Measurements from ENCODE around the gene MAST4. TPM values are rescaled to one million over a fixed set of nuclear protein-coding genes. Genes with fewer than 3 reads are reported as not detected.
A peak's percentile ranks its signal among the peaks of the same experiment; 100 is the strongest.

Gene MAST4
- 5.8 and 6.8 TPM in 2 replicates for total RNA-seq (2012; rRNA removed)
- polyA plus RNA-seq (2012; rRNA removed), result 4.8 and 5.1 TPM in 2 replicates
- 4.0 and 4.5 TPM in 2 replicates for polyA plus RNA-seq (2012; cell fraction: cytosol; rRNA removed)
- polyA plus RNA-seq (2012; cell fraction: nucleus; rRNA removed; ENCODE audit: low replicate concordance), result 10.3 and 12.9 TPM in 2 replicates
- Bru-seq, nascent RNA, result percentile 56 among the genes with signal in this experiment
- percentile 40 among the genes with signal in this experiment for BruChase-seq, experiment 1, labeled RNA remaining after a 6-hour chase
- percentile 43 among the genes with signal in this experiment for BruChase-seq, experiment 2, labeled RNA remaining after a 2-hour chase
- long read RNA-seq, partial matches to known transcripts, result 2 of 21 reads
- long read RNA-seq, other reads (novel, unspliced or antisense), result 19 of 21 reads

DNA sequence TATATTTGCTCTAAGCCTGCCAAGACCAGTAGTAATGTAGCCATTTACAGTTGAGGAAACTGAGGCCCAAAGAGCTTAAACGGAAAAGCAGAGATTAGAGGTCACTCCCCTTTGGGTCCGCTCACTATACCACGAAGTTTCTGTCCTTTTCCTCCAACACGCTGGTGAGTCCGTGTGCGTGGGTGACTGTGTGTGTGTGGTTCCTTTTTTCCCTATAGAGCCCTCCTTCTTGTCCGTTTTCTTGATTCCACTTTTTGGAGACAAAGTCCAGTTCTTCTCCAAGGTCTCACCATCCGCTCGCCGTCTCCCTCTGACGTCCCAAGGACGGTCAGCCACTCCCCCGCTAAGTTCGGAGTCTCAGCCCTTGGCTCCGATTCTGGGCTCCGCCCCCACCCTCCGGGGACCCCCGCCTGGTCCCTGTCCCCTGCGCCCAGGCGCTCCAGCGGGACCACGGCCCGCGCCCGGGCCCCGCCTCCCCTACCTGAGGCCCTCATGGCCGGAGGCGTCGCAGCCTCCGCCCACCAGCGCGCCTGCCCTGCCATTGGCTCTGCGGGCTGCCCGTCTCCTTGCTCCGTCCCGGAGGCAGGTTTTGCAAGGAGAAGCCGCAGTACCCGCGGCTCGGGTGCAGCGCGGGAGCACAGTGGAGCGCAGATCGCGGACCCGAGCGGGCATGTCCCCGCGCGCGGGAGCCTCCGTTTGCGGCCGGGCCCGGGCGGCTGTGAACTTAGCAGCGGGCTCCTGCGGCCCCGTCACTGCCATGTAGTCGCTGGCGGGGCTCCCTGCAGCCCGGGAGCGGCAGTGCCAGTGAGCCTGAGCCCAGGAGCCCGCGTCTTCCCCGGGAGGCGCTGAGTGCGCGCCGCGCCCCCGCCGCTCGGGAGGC, at the start of gene MAST4:
Gene MAST4, plus strand, starts transcription at position 638 of the 880 bp plus-strand sequence. CDS start 263 bp downstream, outside the sequence.
- Histone ChIP-seq H2AFZ (replicated peaks; ENCODE audit: low read length, poor library complexity) (peak within 1 kb of the TSS; percentile 91), H3K56ac (ENCODE audit: extremely low read depth, insufficient read depth, low read length) (no peak within 1 kb of the TSS), H3K36me3 (ENCODE audit: control insufficient read depth, insufficient read depth, low read length) (no peaks in the 10 kb centered on the region), H3K79me1 (ENCODE audit: low read depth in 1 of 2, low read length in 2 of 2) (no peaks in the 10 kb centered on the region), H3K4me3 (ENCODE audit: insufficient read depth, low read depth, low read length) (peak within 1 kb of the TSS; percentile 47), H3K27ac (ENCODE audit: insufficient read depth, low read length) (no peak within 1 kb of the TSS), H2BK20ac (ENCODE audit: low read depth, low read length) (no peak within 1 kb of the TSS), H2BK15ac (ENCODE audit: low read depth, low read length) (no peak within 1 kb of the TSS), H3K9ac (ENCODE audit: low read depth, low read length) (no peak within 1 kb of the TSS), H3K27me3 (ENCODE audit: control insufficient read depth, insufficient read depth, low read length) (peaks cover 31% of the 10 kb centered on the region), H2AK5ac (ENCODE audit: low read depth, low read length) (no peak within 1 kb of the TSS), H4K91ac (ENCODE audit: insufficient read depth, low read depth, low read length) (no peak within 1 kb of the TSS), H4K5ac (ENCODE audit: low read depth, low read length) (no peak within 1 kb of the TSS), H3K23ac (ENCODE audit: low read depth, low read length) (no peak within 1 kb of the TSS; the same call in 1 of the 2 replicates), H2BK120ac (ENCODE audit: low read depth, low read length) (no peak within 1 kb of the TSS), H3K4me1 (ENCODE audit: control insufficient read depth, insufficient read depth, low read length) (no peaks in the 10 kb centered on the region; the same call in 1 of the 2 replicates), H3K4ac (ENCODE audit: low read depth, low read length) (no peak within 1 kb of the TSS), H3K14ac (replicated peaks; ENCODE audit: low read depth, low read length) (no peak within 1 kb of the TSS), H2BK5ac (ENCODE audit: low read depth, low read length, poor library complexity, severe bottlenecking) (no peak within 1 kb of the TSS), H3K9me3 (ENCODE audit: control insufficient read depth, insufficient read depth, low read length) (no peaks in the 10 kb centered on the region), H4K20me1 (ENCODE audit: insufficient read depth, low read length) (no peaks in the 10 kb centered on the region), H4K8ac (ENCODE audit: low read depth in 2 of 2, low read length in 2 of 2) (no peak within 1 kb of the TSS), H3K9me1 (ENCODE audit: insufficient read depth, low read length) (no peaks in the 10 kb centered on the region), H2AK9ac (replicated peaks; ENCODE audit: low read depth, low read length, poor library complexity) (peak within 1 kb of the TSS; percentile 35), H3K4me2 (ENCODE audit: low read depth, low read length) (peak within 1 kb of the TSS; percentile 80), H3K18ac (ENCODE audit: low read depth, low read length) (no peak within 1 kb of the TSS)
- ChIA-PET POLR2A (ENCODE audit: unreplicated experiment) (no interaction called here), CTCF (no interaction called here)
- WGBS, 2 experiments (ENCODE audit: extremely low coverage in 2 of 2, insufficient read length in 1 of 2), result 2% methylated on average over 29 of the region's 74 CpGs; no CpG with 5 or more reads in 1 of the 2 experiments
- dilution Hi-C loops (cut with HindIII; ENCODE audit: low sequenced_read_pairs, unreplicated experiment) (no loop called here), in situ Hi-C loops (cut with MboI; ENCODE audit: low sequenced_read_pairs) (no loop called here), intact Hi-C loops (cut with micrococcal nuclease) (no loop called here)
- TF ChIP-seq NFE2L2 (IDR thresholded peaks at IDR 0.05; ENCODE audit: low read depth, low read length) (no peak), BHLHE40 (IDR thresholded peaks at IDR 0.05; ENCODE audit: low read depth, low read length) (no peak), RCOR1 (IDR thresholded peaks at IDR 0.05; ENCODE audit: insufficient replicate concordance, low read length) (no peak), POLR2A (IDR thresholded peaks at IDR 0.05; ENCODE audit: low read depth, low read length) (no peak), RAD21 (IDR thresholded peaks at IDR 0.05; ENCODE audit: low read length) (no peak), MAZ (IDR thresholded peaks at IDR 0.05; ENCODE audit: borderline replicate concordance, low read depth, low read length) (no peak), ELK1 (IDR thresholded peaks at IDR 0.05; ENCODE audit: borderline replicate concordance, low read depth, low read length) (no peak), MXI1 (IDR thresholded peaks at IDR 0.05; ENCODE audit: borderline replicate concordance, low read depth, low read length) (no peak), CEBPB (IDR thresholded peaks at IDR 0.05; ENCODE audit: low read depth, low read length) (no peak), CHD1 (IDR thresholded peaks at IDR 0.05; ENCODE audit: low read depth, low read length) (no peak), FOS (IDR thresholded peaks at IDR 0.05; ENCODE audit: low read depth, low read length) (no peak)
- TF ChIP-seq, protein P1, sequence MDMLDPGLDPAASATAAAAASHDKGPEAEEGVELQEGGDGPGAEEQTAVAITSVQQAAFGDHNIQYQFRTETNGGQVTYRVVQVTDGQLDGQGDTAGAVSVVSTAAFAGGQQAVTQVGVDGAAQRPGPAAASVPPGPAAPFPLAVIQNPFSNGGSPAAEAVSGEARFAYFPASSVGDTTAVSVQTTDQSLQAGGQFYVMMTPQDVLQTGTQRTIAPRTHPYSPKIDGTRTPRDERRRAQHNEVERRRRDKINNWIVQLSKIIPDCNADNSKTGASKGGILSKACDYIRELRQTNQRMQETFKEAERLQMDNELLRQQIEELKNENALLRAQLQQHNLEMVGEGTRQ (IDR thresholded peaks at IDR 0.05; ENCODE audit: low read depth, low read length), result no peak
- no TSS peak for BruUV-seq (replicated peaks)
- ATAC-seq (ENCODE audit: low read depth), result peak; percentile 99
- DNase-seq, result peak; percentile 67

Data from IMR-90 (cell line).